Measurements from ENCODE around the gene MYO1G. TPM values are rescaled to one million over a fixed set of nuclear protein-coding genes. Genes with fewer than 3 reads are reported as not detected.

MYO1G gene
- total RNA-seq, 2 experiments from 2014 or later, result 23.6 to 87.3 TPM

GRCh38 chr7:44986218-44987053 lies 7.6 kb upstream of the MYO1G start:
- POLR2A ChIA-PET, result interaction anchor here (1.3 to 15.1 kb wide), 2 partner anchors 14 to 34 kb away, joined by 6 to 206 read pairs; partner anchors contain the start of gene CCM2
- peaks cover 47% of the 10 kb centered on the region for H3K36me3 ChIP-seq (ENCODE audit: insufficient read depth, low read length)
- CTCF ChIA-PET (ENCODE audit: unreplicated experiment), result interaction anchor here (0.6 to 1.6 kb wide), 3 partner anchors 10 to 14 kb away, joined by 3 to 6 read pairs (median 3); partner anchors contain the start of gene CCM2
- DNase-seq (ENCODE audit: low spot score), result peak; percentile 95
- no peaks in the 10 kb centered on the region for H3K9me2 ChIP-seq (ENCODE audit: insufficient read depth, low read length)
- H3K4me1 ChIP-seq (ENCODE audit: insufficient read depth, low read length, poor library complexity, severe bottlenecking), result peaks cover 55% of the 10 kb centered on the region
- H3K9me3 ChIP-seq (ENCODE audit: low read length), result no peaks in the 10 kb centered on the region
- peak overlapping the region; percentile 95 for H3K4me2 ChIP-seq (ENCODE audit: low read length)
- peak overlapping the region; percentile 70 for H3K27ac ChIP-seq (ENCODE audit: low read depth, low read length, poor library complexity, severe bottlenecking)
- peaks cover 54% of the 10 kb centered on the region for H3K79me2 ChIP-seq (ENCODE audit: insufficient read depth, low read depth, low read length)
- no TSS peak for BruUV-seq (replicated peaks)
- H4K20me1 ChIP-seq (ENCODE audit: insufficient read depth, low read length), result peaks cover 29% of the 10 kb centered on the region; the same call in 1 of the 2 replicates
- peak overlapping the region; percentile 74 for H2AFZ ChIP-seq (ENCODE audit: low read length)
- peak overlapping the region; percentile 94 for H3K4me3 ChIP-seq (ENCODE audit: low read depth, low read length, poor library complexity, severe bottlenecking)
- TF ChIP-seq CTCF (conservative IDR thresholded peaks at IDR 0.05; ENCODE audit: low read length) (no peak), EZH2phosphoT487 (IDR thresholded peaks at IDR 0.05; ENCODE audit: borderline replicate concordance, low read depth, low read length) (no peak)
- intact Hi-C loops (cut with micrococcal nuclease; ENCODE audit: unreplicated experiment), result loop anchor here (1.0 kb wide), 1 partner anchor 13 kb away; no protein-coding TSS in a partner anchor

GRCh38 chr7:44985900-44986217 lies 7.0 kb upstream of the MYO1G start:
- ChIA-PET POLR2A (interaction anchor here (1.8 to 15.1 kb wide), 2 partner anchors 9 to 14 kb away, joined by 5 to 206 read pairs; partner anchors contain the start of gene CCM2), CTCF (ENCODE audit: unreplicated experiment) (interaction anchor here (0.6 to 1.6 kb wide), 3 partner anchors 11 to 15 kb away, joined by 3 to 6 read pairs (median 3); partner anchors contain the start of gene CCM2)
- no peak for DNase-seq (ENCODE audit: low spot score)
- peaks cover 53% of the 10 kb centered on the region for H3K36me3 ChIP-seq (ENCODE audit: insufficient read depth, low read length)
- H3K4me3 ChIP-seq (ENCODE audit: low read depth, low read length, poor library complexity, severe bottlenecking), result peak overlapping the region; percentile 94
- H3K4me1 ChIP-seq (ENCODE audit: insufficient read depth, low read length, poor library complexity, severe bottlenecking), result peaks cover 60% of the 10 kb centered on the region
- peaks cover 54% of the 10 kb centered on the region for H3K79me2 ChIP-seq (ENCODE audit: insufficient read depth, low read depth, low read length)
- intact Hi-C loops (cut with micrococcal nuclease; ENCODE audit: unreplicated experiment), result loop anchor here (1.0 kb wide), 2 partner anchors 13 to 16 kb away; no protein-coding TSS in a partner anchor
- H3K9me2 ChIP-seq (ENCODE audit: insufficient read depth, low read length), result no peaks in the 10 kb centered on the region
- peak overlapping the region; percentile 70 for H3K27ac ChIP-seq (ENCODE audit: low read depth, low read length, poor library complexity, severe bottlenecking)
- no TSS peak for BruUV-seq (replicated peaks)
- no peaks in the 10 kb centered on the region for H3K9me3 ChIP-seq (ENCODE audit: low read length)
- TF ChIP-seq EZH2phosphoT487 (IDR thresholded peaks at IDR 0.05; ENCODE audit: borderline replicate concordance, low read depth, low read length), result no peak
- TF ChIP-seq CTCF (conservative IDR thresholded peaks at IDR 0.05; ENCODE audit: low read length), result no peak
- H4K20me1 ChIP-seq (ENCODE audit: insufficient read depth, low read length), result peaks cover 29% of the 10 kb centered on the region; the same call in 1 of the 2 replicates
- no peak overlapping the region for H2AFZ ChIP-seq (ENCODE audit: low read length)
- peak overlapping the region; percentile 95 for H3K4me2 ChIP-seq (ENCODE audit: low read length)

Measured in OCI-LY7 (cell line).